Ammon's horn (tissue), 1 donor: ENCODE data around the gene SPOCK2.
"Not testable (repeated sequence)": the region's sequence is repeated elsewhere in the genome, so short reads cannot be mapped to it uniquely, and the experiment has no call there.

Experiments used
- DNase-seq: peaks from one replicate; pipeline ENCODE4 v3.0.0-alpha.2; 2016; ENCODE audit warnings: low spot score

SPOCK2 gene

GRCh38 chr10:72056932-72057751 lies 31.2 kb downstream of the SPOCK2 start:
- no peak for DNase-seq

GRCh38 chr10:72056113-72056512 lies 32.2 kb downstream of the SPOCK2 start:
- DNase-seq: no peak

DNA sequence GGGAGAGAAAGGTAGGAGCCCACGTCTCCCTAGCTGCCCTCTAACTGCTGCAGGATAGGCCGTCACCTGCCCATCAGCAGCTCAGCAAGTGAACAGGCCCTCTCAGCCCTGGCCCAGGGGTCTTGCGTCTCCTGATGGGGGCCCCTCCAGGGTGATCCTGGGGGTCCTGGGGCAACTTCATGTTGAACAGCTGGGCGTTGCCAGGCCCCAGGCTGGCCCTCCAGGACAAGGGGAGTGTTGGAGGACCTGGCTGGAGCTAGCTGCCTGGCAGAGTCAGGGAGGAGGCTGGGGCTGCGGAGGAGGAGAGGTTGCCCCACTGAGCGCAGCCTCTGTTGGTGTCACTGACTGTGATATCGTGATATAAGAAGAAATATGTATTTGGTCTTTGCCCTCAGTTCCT lies 34.7 kb downstream of the SPOCK2 start:
- no peak for DNase-seq

- DNase-seq: no peak
Observed at GRCh38 chr10:72050873-72051272, 37.5 kb downstream of the SPOCK2 start.

GRCh38 chr10:72049969-72050781 lies 38.2 kb downstream of the SPOCK2 start:
- DNase-seq: no peak

DNA sequence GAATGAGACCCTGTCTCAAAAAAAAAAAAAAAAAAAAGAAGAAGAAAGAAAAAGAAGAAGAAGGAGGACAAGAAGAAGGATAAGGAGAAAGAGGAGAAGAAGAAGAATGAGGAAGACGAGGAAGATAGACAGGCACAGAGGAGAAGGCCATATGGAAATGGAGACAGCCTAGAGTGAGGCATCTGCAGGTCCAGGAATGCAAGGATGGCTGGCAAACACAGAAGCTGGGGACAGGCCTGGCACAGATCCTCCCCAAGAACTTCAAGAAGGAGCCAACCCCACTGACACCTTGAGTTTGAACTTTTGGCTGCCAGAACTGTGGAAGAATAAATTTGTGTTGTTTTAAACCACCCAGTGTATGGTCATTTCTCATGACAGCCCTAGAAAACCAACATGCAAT lies 38.9 kb downstream of the SPOCK2 start:
- DNase-seq: no peak

- DNase-seq: peak; percentile 97
Observed at GRCh38 chr10:72048450-72049124, 39.8 kb downstream of the SPOCK2 start.

DNA sequence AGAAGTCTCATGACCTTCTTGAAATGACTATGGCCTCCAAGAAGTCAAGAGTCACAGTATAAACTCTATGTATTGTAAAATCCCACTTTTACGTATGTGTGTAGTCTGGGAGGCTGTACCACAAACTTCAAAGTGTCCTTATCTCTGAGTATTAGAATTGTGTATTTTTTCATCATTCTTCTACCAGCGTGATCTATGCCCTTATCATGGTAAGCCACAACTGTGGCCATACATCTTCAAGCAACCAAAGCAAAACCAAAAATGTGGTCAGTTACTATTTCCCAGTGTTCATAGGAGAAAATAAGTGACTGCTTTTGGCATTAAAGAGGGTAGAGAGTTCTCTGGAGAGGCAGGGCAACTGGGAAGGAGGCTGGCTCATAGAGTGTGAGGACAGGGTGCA lies 42.8 kb downstream of the SPOCK2 start:
- no peak for DNase-seq

- DNase-seq: peak; percentile 96
Observed at GRCh38 chr10:72044417-72045041, 43.8 kb downstream of the SPOCK2 start.

- DNase-seq: no peak
Observed at GRCh38 chr10:72043016-72043834, 45.1 kb downstream of the SPOCK2 start.

DNA sequence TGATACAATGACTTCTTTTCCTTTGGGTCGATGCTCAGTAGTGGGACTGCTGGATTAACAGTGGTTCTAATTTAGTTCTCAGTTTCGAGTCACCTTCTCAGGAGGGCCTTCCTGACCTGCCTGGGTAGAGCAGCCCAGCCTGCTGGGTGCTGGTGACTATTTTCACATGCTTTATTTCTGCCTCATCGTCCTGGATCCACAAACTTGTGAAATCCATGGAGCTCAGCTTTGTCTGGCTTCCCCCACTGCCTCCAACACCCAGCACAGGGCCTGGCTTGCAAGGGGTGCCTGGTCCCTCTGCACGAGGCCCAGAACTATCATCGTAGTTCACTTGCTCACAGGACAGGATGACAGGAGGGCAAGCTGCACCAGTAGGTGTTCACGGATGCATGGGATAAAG lies 46.9 kb downstream of the SPOCK2 start:
- DNase-seq: no peak

DNA sequence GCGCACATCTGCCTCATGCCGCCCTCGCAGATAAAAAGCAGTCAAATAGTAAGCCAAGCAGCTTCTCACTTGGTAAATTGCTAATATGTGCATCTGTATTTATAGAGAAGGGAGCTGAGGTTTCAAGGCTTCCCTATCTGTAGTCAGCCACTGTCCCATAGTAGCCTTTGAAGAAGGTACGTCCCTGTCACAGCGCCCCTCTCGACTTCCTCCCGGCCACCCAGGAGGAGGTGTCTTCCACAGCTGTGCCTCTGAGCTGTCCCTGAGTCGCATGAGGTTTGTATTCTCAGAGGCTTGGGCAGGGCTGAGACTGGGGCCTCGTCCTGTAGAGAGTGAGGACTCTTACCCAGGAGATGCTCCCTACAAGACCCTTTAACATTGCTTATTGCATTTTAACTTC lies 49.0 kb downstream of the SPOCK2 start:
- no peak for DNase-seq

DNA sequence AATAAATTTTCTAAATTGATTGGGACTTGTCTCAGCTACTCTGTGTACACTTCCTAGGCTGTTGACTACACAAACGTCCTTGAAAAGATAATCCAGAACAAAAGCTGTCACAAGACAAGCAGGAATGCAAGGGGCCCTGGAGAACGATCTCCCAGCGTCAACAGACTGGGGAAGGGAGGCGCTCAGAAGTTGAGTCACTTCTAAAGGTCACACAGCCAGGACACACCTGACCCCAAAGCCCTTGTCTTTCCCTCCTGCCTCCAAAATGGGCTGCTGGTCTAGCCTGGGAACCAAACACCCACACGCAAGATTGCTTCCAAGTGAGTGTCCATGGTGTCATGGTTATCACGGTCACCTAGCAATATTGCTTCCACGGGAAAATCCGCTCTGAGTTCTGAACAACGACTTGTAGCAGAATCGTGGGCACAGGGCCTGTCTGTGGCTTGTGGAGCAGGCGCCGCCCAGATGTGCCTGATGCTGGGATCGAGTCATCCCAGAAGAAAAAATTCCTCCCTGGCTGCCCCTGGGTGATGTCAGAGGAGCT lies 49.8 kb downstream of the SPOCK2 start:
- DNase-seq: no peak

DNA sequence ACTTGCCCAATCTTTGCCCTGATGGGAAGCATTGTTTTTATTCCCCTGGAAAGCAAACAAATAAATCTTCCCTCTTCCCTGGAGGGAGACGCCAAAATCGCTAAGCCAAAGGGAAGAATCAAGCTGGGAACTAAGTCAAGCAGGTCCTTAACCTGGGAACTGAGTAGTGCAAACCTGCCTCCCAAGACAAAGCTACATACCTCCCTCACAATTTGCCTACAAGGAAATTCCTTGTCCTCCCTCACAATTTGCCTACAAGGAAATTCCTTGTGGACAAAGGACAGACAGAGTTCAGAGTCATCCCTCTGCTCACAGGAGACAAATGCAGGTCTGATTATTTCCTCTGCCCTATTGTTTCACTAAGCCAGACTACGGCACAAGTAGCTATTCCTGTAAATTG lies 50.5 kb downstream of the SPOCK2 start:
- DNase-seq: no peak

DNA sequence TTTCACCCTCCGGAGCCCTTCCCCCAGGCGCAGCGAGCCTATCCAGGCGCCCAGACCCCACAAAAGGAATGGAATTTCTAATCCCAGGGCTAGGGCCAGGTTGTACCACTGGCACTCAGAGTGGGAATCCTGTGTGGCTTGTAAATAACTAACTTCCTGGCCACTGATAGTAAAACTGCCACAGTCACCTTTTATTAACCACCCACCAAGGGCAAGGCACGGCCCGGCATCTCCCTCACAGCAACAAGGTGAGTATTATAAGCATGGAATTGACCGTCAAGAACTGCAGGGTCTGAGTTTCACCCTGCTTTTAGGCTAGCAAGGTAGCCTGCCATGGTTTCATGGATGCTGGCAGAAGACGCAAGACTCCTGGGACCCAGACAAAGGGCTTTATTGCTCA lies 51.1 kb downstream of the SPOCK2 start:
- DNase-seq: no peak

DNA sequence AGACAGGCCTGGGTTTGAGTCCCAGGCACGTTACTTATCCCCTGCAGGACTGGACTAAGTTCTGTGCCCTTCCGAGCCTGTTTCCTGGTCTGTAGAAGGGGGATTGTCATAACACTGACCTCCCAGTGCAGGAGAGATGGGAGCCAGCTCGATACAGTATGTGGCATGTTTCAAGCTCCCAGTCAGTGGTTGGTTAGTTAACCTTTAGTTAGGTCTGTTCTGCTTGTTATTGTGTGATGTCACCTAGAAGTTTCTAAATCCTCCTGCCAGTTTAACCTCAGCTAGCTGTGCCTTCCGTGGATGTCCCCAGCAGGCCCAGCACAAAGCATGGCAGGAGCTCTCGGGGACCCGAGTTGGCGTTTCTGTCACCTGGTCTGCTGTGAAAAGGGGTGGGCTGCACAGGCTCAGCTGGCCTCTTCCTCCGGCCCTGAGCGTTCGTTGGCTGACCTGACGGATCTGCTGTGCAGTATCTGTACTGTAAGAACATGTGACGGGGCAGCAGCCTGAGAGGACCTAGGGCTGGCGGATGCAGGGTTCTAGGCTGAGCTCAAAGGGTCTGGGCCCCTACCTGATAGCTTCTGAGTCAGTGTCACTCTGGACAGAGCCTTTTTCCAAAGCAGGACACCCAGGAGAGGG lies 53.0 kb downstream of the SPOCK2 start:
- DNase-seq: no peak

DNA sequence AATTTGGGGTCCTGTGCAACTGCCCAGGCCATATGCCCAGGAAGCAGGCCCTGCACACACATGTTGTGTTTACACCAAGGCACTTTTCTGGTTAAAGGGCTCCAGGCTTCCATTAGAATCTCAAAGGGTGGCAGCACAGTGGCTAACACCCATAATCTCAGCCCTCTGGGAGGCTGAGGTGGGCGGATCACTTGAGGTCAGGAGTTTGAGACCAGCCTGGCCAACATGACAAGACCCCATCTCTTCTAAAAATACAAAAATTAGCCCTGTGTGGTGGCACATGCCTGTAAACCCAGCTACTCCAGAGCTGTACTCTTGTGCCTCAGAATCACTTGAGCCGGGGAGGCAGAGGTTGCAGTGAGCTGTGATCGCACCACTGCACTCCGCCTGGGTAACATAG lies 53.6 kb downstream of the SPOCK2 start:
- no peak for DNase-seq

DNA sequence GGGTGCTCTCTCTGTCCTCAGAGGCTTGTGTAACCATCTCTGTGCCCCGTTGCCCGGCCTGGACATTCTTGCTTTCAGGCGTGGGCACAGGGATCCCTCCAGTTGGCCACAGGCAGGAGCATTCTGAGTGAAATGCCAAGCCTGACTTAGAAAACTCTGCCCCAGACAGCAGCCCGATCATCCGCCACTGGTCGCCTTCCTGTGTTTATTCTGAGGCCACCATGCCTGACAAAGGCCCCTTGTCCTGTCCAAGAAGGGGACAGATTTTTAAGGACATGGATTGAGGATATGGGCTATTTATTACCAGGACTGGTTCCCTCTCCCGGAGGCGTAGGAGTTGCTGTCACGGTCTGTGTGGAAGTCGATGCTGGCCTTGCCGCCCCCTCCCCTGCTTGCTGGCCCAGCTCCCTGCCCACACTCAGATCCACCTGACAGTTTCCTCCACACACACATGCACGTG lies 54.3 kb downstream of the SPOCK2 start:
- DNase-seq: peak; percentile 38

GRCh38 chr10:72032409-72033162 lies 55.8 kb downstream of the SPOCK2 start:
- DNase-seq: not testable (repeated sequence)

DNA sequence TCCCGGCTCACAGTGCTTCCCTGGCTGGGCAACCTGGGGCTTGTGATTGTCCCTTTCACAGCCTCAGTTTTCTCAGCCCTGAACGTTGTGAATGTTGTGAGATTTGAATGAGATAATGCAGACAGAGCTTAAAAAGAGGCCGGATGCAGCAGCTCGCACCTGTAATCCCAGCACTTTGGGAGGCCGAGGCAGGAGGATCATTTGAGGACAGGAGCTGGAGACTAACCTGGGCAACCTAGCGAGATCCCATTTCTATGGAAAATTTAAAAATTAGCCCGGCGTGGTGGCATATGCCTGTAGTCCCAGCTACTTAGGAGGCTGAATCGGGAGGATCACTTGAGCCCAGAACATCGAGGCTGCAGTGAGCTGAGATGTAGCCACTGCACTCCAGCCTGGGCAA lies 56.6 kb downstream of the SPOCK2 start:
- no peak for DNase-seq
